H1 (cell line): ENCODE measurements around the gene SETD1B.

Source experiments
- CTCF ChIP-seq, 3 experiments: IDR thresholded peaks; 1 replicate in 2 of 3; 2 replicates in 1 of 3; pipeline versions ENCODE4 v1.5.1 to v1.6.1; 2011; ENCODE audit warnings: low read length in 3 of 3, mild to moderate bottlenecking in 3 of 3, inconsistent platforms in 2 of 3, low read depth in 1 of 3, moderate library complexity in 1 of 3; ENCODE audit not compliant: insufficient read depth in 1 of 3; ENCODE audit errors: control extremely low read depth in 1 of 3
- ZNF274 ChIP-seq: IDR thresholded peaks from 2 replicates; pipeline ENCODE4 v1.7.0; 2012; ENCODE audit warnings: low read length, borderline replicate concordance; ENCODE audit errors: extremely low read depth

GRCh38 chr12:121806546-121807423 lies 3.0 kb downstream of the SETD1B start:
- TF ChIP-seq ZNF274 (no peak), CTCF (IDR thresholded peaks at IDR 0.05; ENCODE audit: control extremely low read depth in 1 of 3, insufficient read depth in 1 of 3, low read depth in 1 of 3, low read length in 3 of 3) (no peak)
